ENCODE results near the gene GLCE.

Gene GLCE

GRCh38 chr15:69224383-69224782 lies 63.9 kb downstream of the GLCE start:
- no peaks in the 10 kb centered on the region for H3K9me3 ChIP-seq (ENCODE audit: control insufficient read depth, insufficient read depth, low read length)
- no peaks in the 10 kb centered on the region for H3K36me3 ChIP-seq (ENCODE audit: control insufficient read depth, insufficient read depth, low read length)
- H3K4me3 ChIP-seq (ENCODE audit: low read length) = no peak overlapping the region
- H3K4me1 ChIP-seq (ENCODE audit: control insufficient read depth, insufficient read depth, low read length) = peaks cover 3% of the 10 kb centered on the region
- WGBS (ENCODE audit: insufficient coverage, insufficient read length) = no CpG with 5 or more reads among the region's 2 CpGs
- no peak overlapping the region for H3K27ac ChIP-seq (ENCODE audit: low read length)
- no peaks in the 10 kb centered on the region for H3K27me3 ChIP-seq (ENCODE audit: control insufficient read depth, insufficient read depth, low read length)
- no peak for DNase-seq (ENCODE audit: low read depth, low spot score)

- no peak for DNase-seq (ENCODE audit: low read depth, low spot score)
- no peak overlapping the region for H3K4me3 ChIP-seq (ENCODE audit: low read length)
- H3K9me3 ChIP-seq (ENCODE audit: control insufficient read depth, insufficient read depth, low read length) = no peaks in the 10 kb centered on the region
- WGBS (ENCODE audit: insufficient coverage, insufficient read length) = no CpG with 5 or more reads among the region's 2 CpGs
- no peaks in the 10 kb centered on the region for H3K27me3 ChIP-seq (ENCODE audit: control insufficient read depth, insufficient read depth, low read length)
- H3K36me3 ChIP-seq (ENCODE audit: control insufficient read depth, insufficient read depth, low read length) = no peaks in the 10 kb centered on the region
- peaks cover 3% of the 10 kb centered on the region for H3K4me1 ChIP-seq (ENCODE audit: control insufficient read depth, insufficient read depth, low read length)
- no peak overlapping the region for H3K27ac ChIP-seq (ENCODE audit: low read length)
Observed at GRCh38 chr15:69225355-69226022, 65.1 kb downstream of the GLCE start.

- no peaks in the 10 kb centered on the region for H3K36me3 ChIP-seq (ENCODE audit: control insufficient read depth, insufficient read depth, low read length)
- H3K27me3 ChIP-seq (ENCODE audit: control insufficient read depth, insufficient read depth, low read length) = no peaks in the 10 kb centered on the region
- H3K4me3 ChIP-seq (ENCODE audit: low read length) = no peak overlapping the region
- no CpG with 5 or more reads among the region's 3 CpGs for WGBS (ENCODE audit: insufficient coverage, insufficient read length)
- no peaks in the 10 kb centered on the region for H3K9me3 ChIP-seq (ENCODE audit: control insufficient read depth, insufficient read depth, low read length)
- no peak overlapping the region for H3K27ac ChIP-seq (ENCODE audit: low read length)
- peaks cover 3% of the 10 kb centered on the region for H3K4me1 ChIP-seq (ENCODE audit: control insufficient read depth, insufficient read depth, low read length)
- no peak for DNase-seq (ENCODE audit: low read depth, low spot score)
Observed at GRCh38 chr15:69226023-69226355, 65.6 kb downstream of the GLCE start.

- DNase-seq (ENCODE audit: low read depth, low spot score) = no peak
- no CpG with 5 or more reads among the region's 4 CpGs for WGBS (ENCODE audit: insufficient coverage, insufficient read length)
- H3K27me3 ChIP-seq (ENCODE audit: control insufficient read depth, insufficient read depth, low read length) = no peaks in the 10 kb centered on the region
Observed at GRCh38 chr15:69232144-69232543, 71.7 kb downstream of the GLCE start.

GRCh38 chr15:69232765-69233164 lies 72.3 kb downstream of the GLCE start:
- no peak overlapping the region for H3K27ac ChIP-seq (ENCODE audit: low read length)
- H3K36me3 ChIP-seq (ENCODE audit: control insufficient read depth, insufficient read depth, low read length) = no peaks in the 10 kb centered on the region
- H3K4me1 ChIP-seq (ENCODE audit: control insufficient read depth, insufficient read depth, low read length) = no peaks in the 10 kb centered on the region
- H3K4me3 ChIP-seq (ENCODE audit: low read length) = no peak overlapping the region
- WGBS (ENCODE audit: insufficient coverage, insufficient read length) = no CpG with 5 or more reads among the region's 1 CpG
- no peaks in the 10 kb centered on the region for H3K27me3 ChIP-seq (ENCODE audit: control insufficient read depth, insufficient read depth, low read length)
- H3K9me3 ChIP-seq (ENCODE audit: control insufficient read depth, insufficient read depth, low read length) = no peaks in the 10 kb centered on the region
- no peak for DNase-seq (ENCODE audit: low read depth, low spot score)

More at GRCh38 chr15:69232144-69232543, 71.7 kb downstream of the GLCE start:
- no peaks in the 10 kb centered on the region for H3K36me3 ChIP-seq (ENCODE audit: control insufficient read depth, insufficient read depth, low read length)
- no peak overlapping the region for H3K4me3 ChIP-seq (ENCODE audit: low read length)
- no peak overlapping the region for H3K27ac ChIP-seq (ENCODE audit: low read length)
- no peaks in the 10 kb centered on the region for H3K9me3 ChIP-seq (ENCODE audit: control insufficient read depth, insufficient read depth, low read length)
- H3K4me1 ChIP-seq (ENCODE audit: control insufficient read depth, insufficient read depth, low read length) = no peaks in the 10 kb centered on the region

- no peak overlapping the region for H3K27ac ChIP-seq (ENCODE audit: low read length)
- H3K9me3 ChIP-seq (ENCODE audit: control insufficient read depth, insufficient read depth, low read length) = no peaks in the 10 kb centered on the region
- no peak for DNase-seq (ENCODE audit: low read depth, low spot score)
- no peaks in the 10 kb centered on the region for H3K4me1 ChIP-seq (ENCODE audit: control insufficient read depth, insufficient read depth, low read length)
- H3K36me3 ChIP-seq (ENCODE audit: control insufficient read depth, insufficient read depth, low read length) = no peaks in the 10 kb centered on the region
- no peaks in the 10 kb centered on the region for H3K27me3 ChIP-seq (ENCODE audit: control insufficient read depth, insufficient read depth, low read length)
- H3K4me3 ChIP-seq (ENCODE audit: low read length) = no peak overlapping the region
Observed at GRCh38 chr15:69234676-69235075, 74.2 kb downstream of the GLCE start.

- no peak for DNase-seq (ENCODE audit: low read depth, low spot score)
- Histone ChIP-seq H3K27ac (ENCODE audit: low read length) (no peak overlapping the region), H3K4me3 (ENCODE audit: low read length) (no peak overlapping the region), H3K9me3 (ENCODE audit: control insufficient read depth, insufficient read depth, low read length) (no peaks in the 10 kb centered on the region), H3K36me3 (ENCODE audit: control insufficient read depth, insufficient read depth, low read length) (no peaks in the 10 kb centered on the region), H3K4me1 (ENCODE audit: control insufficient read depth, insufficient read depth, low read length) (no peaks in the 10 kb centered on the region), H3K27me3 (ENCODE audit: control insufficient read depth, insufficient read depth, low read length) (no peaks in the 10 kb centered on the region)
- no CpG with 5 or more reads among the region's 4 CpGs for WGBS (ENCODE audit: insufficient coverage, insufficient read length)
Observed at GRCh38 chr15:69236505-69236904, 76.1 kb downstream of the GLCE start.

GRCh38 chr15:69237718-69238117 lies 77.3 kb downstream of the GLCE start:
- no peak overlapping the region for H3K27ac ChIP-seq (ENCODE audit: low read length)
- WGBS (ENCODE audit: insufficient coverage, insufficient read length) = no CpG with 5 or more reads among the region's 1 CpG
- H3K27me3 ChIP-seq (ENCODE audit: control insufficient read depth, insufficient read depth, low read length) = no peaks in the 10 kb centered on the region
- H3K9me3 ChIP-seq (ENCODE audit: control insufficient read depth, insufficient read depth, low read length) = no peaks in the 10 kb centered on the region
- no peaks in the 10 kb centered on the region for H3K36me3 ChIP-seq (ENCODE audit: control insufficient read depth, insufficient read depth, low read length)
- DNase-seq (ENCODE audit: low read depth, low spot score) = no peak
- H3K4me1 ChIP-seq (ENCODE audit: control insufficient read depth, insufficient read depth, low read length) = no peaks in the 10 kb centered on the region
- H3K4me3 ChIP-seq (ENCODE audit: low read length) = no peak overlapping the region

- Histone ChIP-seq H3K36me3 (ENCODE audit: control insufficient read depth, insufficient read depth, low read length) (no peaks in the 10 kb centered on the region), H3K9me3 (ENCODE audit: control insufficient read depth, insufficient read depth, low read length) (no peaks in the 10 kb centered on the region), H3K27me3 (ENCODE audit: control insufficient read depth, insufficient read depth, low read length) (no peaks in the 10 kb centered on the region), H3K27ac (ENCODE audit: low read length) (no peak overlapping the region), H3K4me3 (ENCODE audit: low read length) (no peak overlapping the region), H3K4me1 (ENCODE audit: control insufficient read depth, insufficient read depth, low read length) (no peaks in the 10 kb centered on the region)
- DNase-seq (ENCODE audit: low read depth, low spot score) = no peak
- no CpG with 5 or more reads among the region's 2 CpGs for WGBS (ENCODE audit: insufficient coverage, insufficient read length)
Observed at GRCh38 chr15:69244798-69245197, 84.4 kb downstream of the GLCE start.

- H3K4me3 ChIP-seq (ENCODE audit: low read length) = no peak overlapping the region
- H3K27ac ChIP-seq (ENCODE audit: low read length) = no peak overlapping the region
- WGBS (ENCODE audit: insufficient coverage, insufficient read length) = no CpG with 5 or more reads among the region's 3 CpGs
- no peaks in the 10 kb centered on the region for H3K9me3 ChIP-seq (ENCODE audit: control insufficient read depth, insufficient read depth, low read length)
- no peaks in the 10 kb centered on the region for H3K36me3 ChIP-seq (ENCODE audit: control insufficient read depth, insufficient read depth, low read length)
- H3K4me1 ChIP-seq (ENCODE audit: control insufficient read depth, insufficient read depth, low read length) = no peaks in the 10 kb centered on the region
- no peaks in the 10 kb centered on the region for H3K27me3 ChIP-seq (ENCODE audit: control insufficient read depth, insufficient read depth, low read length)
- DNase-seq (ENCODE audit: low read depth, low spot score) = no peak
Observed at GRCh38 chr15:69253156-69253555, 92.7 kb downstream of the GLCE start.

GRCh38 chr15:69265347-69265955 lies 105.0 kb downstream of the GLCE start:
- Histone ChIP-seq H3K4me1 (ENCODE audit: control insufficient read depth, insufficient read depth, low read length) (no peaks in the 10 kb centered on the region), H3K36me3 (ENCODE audit: control insufficient read depth, insufficient read depth, low read length) (no peaks in the 10 kb centered on the region), H3K9me3 (ENCODE audit: control insufficient read depth, insufficient read depth, low read length) (no peaks in the 10 kb centered on the region), H3K4me3 (ENCODE audit: low read length) (no peak overlapping the region), H3K27ac (ENCODE audit: low read length) (no peak overlapping the region), H3K27me3 (ENCODE audit: control insufficient read depth, insufficient read depth, low read length) (no peaks in the 10 kb centered on the region)
- WGBS (ENCODE audit: insufficient coverage, insufficient read length) = 100% methylated on average over 1 of the region's 5 CpGs
- no peak for DNase-seq (ENCODE audit: low read depth, low spot score)

Measured in iPS DF 6.9 (cell line).